ENCODE data around the gene GJA5. TPM values are rescaled to one million over a fixed set of nuclear protein-coding genes. Genes with fewer than 3 reads are reported as not detected.

GJA5 gene
- total and polyA plus RNA-seq, 8 donors = 0.57 to 4.6 (median 2.0) TPM

- Histone ChIP-seq H3K4me1 (no peaks in the 10 kb centered on the region), H3K4me3 (no peak overlapping the region), H3K27me3 (no peaks in the 10 kb centered on the region), H3K9me3 (no peaks in the 10 kb centered on the region), H3K27ac (no peak overlapping the region), H3K36me3 (no peaks in the 10 kb centered on the region)
- intact Hi-C loops (cut with DNase I) = loop anchor here in 1 of 3 donors (10.0 kb wide), 1 partner anchor 60 kb away; no protein-coding TSS in a partner anchor
- TF ChIP-seq CTCF (IDR thresholded peaks at IDR 0.05) = no peak
- FAIRE-seq = no peak
- WGBS, 2 donors = 87 to 90% methylated on average over 4 of the region's 4 CpGs
- ATAC-seq = no peak
- no peak for DNase-seq
Observed at GRCh38 chr1:147745271-147745670, 15.1 kb downstream of the GJA5 start.

GRCh38 chr1:147741065-147741464 is 19.3 kb downstream of the GJA5 start:
- Histone ChIP-seq H3K27ac (no peak overlapping the region), H3K36me3 (no peaks in the 10 kb centered on the region), H3K4me1 (no peaks in the 10 kb centered on the region), H3K4me3 (no peak overlapping the region), H3K9me3 (no peaks in the 10 kb centered on the region), H3K27me3 (no peaks in the 10 kb centered on the region)
- TF ChIP-seq CTCF (IDR thresholded peaks at IDR 0.05) = no peak
- FAIRE-seq (no peak), DNase-seq (no peak), ATAC-seq (no peak)
- intact Hi-C loops (cut with DNase I) = loop anchor here in 1 of 3 donors (10.0 kb wide), 1 partner anchor 64 kb away; no protein-coding TSS in a partner anchor
- WGBS, 2 donors = 71 to 84% methylated on average over 1 of the region's 1 CpG

- H3K4me1 ChIP-seq = peaks cover 0 to 3% (median 0%) of the 10 kb centered on the region in 3 donors
- DNase-seq = no peak
- H3K27me3 ChIP-seq = no peaks in the 10 kb centered on the region
- no peak overlapping the region for H3K4me3 ChIP-seq
- WGBS, 2 donors = 96 to 97% methylated on average over 3 of the region's 3 CpGs
- ATAC-seq = no peak
- H3K9me3 ChIP-seq = no peaks in the 10 kb centered on the region
- no peak overlapping the region for H3K27ac ChIP-seq
- no peaks in the 10 kb centered on the region for H3K36me3 ChIP-seq
- intact Hi-C loops (cut with DNase I) = loop anchor here in 1 of 3 donors (10.0 kb wide), 1 partner anchor 64 kb away; no protein-coding TSS in a partner anchor
- FAIRE-seq = no peak
- TF ChIP-seq CTCF (IDR thresholded peaks at IDR 0.05) = no peak
Observed at GRCh38 chr1:147740391-147740790, 20.0 kb downstream of the GJA5 start.

GRCh38 chr1:147738739-147739476 is 21.5 kb downstream of the GJA5 start:
- no peak for FAIRE-seq
- H3K4me1 ChIP-seq = peaks cover 5 to 9% (median 9%) of the 10 kb centered on the region in 3 donors
- H3K4me3 ChIP-seq = no peak overlapping the region
- ATAC-seq = no peak
- H3K9me3 ChIP-seq = no peaks in the 10 kb centered on the region
- no peak for TF ChIP-seq CTCF (IDR thresholded peaks at IDR 0.05)
- H3K27ac ChIP-seq = no peak overlapping the region
- intact Hi-C loops (cut with DNase I) = no loop called here
- H3K36me3 ChIP-seq = no peaks in the 10 kb centered on the region
- H3K27me3 ChIP-seq = no peaks in the 10 kb centered on the region
- no peak for DNase-seq
- 69 to 81% methylated on average over 6 of the region's 6 CpGs for WGBS, 2 donors

- no peak overlapping the region for H3K4me3 ChIP-seq
- H3K27me3 ChIP-seq = no peaks in the 10 kb centered on the region
- DNase-seq = no peak
- peaks cover 5 to 9% (median 9%) of the 10 kb centered on the region in 3 donors for H3K4me1 ChIP-seq
- no peak for FAIRE-seq
- no peak overlapping the region for H3K27ac ChIP-seq
- intact Hi-C loops (cut with DNase I) = no loop called here
- WGBS, 2 donors = 94 to 97% methylated on average over 2 of the region's 2 CpGs
- H3K9me3 ChIP-seq = no peaks in the 10 kb centered on the region
- no peak for ATAC-seq
- H3K36me3 ChIP-seq = no peaks in the 10 kb centered on the region
- TF ChIP-seq CTCF (IDR thresholded peaks at IDR 0.05) = no peak
Observed at GRCh38 chr1:147738129-147738528, 22.3 kb downstream of the GJA5 start.
